GM12874 (cell line): ENCODE data around the gene COL28A1.

ENCODE experiments used
- TF ChIP-seq, protein P1 (sequence below): IDR thresholded peaks from 2 replicates; pipeline ENCODE4 v1.5.1; 2011; ENCODE audit warnings: low read depth, mild to moderate bottlenecking, control low read depth, low read length, moderate library complexity; ENCODE audit not compliant: insufficient read depth

The COL28A1 gene

DNA sequence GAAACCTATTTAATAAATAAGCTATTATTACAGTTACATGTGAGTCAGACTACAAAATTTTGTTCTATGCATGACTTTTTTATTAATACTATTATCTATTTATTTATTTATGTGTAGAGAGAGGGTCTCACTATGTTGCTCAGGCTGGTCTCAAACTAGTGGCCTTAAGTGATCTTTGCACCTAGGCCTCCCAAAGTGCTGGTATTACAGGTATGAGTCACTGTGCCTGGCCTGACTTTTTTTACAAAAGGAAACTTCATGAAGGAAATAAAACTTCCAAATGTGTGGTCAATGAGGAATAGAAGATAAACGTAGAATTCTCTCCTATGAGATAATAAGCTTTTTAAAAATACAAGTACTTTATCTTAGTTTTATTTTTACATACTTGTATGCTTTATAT, 19.0 kb downstream of the COL28A1 start:
- TF ChIP-seq, protein P1, sequence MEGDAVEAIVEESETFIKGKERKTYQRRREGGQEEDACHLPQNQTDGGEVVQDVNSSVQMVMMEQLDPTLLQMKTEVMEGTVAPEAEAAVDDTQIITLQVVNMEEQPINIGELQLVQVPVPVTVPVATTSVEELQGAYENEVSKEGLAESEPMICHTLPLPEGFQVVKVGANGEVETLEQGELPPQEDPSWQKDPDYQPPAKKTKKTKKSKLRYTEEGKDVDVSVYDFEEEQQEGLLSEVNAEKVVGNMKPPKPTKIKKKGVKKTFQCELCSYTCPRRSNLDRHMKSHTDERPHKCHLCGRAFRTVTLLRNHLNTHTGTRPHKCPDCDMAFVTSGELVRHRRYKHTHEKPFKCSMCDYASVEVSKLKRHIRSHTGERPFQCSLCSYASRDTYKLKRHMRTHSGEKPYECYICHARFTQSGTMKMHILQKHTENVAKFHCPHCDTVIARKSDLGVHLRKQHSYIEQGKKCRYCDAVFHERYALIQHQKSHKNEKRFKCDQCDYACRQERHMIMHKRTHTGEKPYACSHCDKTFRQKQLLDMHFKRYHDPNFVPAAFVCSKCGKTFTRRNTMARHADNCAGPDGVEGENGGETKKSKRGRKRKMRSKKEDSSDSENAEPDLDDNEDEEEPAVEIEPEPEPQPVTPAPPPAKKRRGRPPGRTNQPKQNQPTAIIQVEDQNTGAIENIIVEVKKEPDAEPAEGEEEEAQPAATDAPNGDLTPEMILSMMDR, result no peak

DNA sequence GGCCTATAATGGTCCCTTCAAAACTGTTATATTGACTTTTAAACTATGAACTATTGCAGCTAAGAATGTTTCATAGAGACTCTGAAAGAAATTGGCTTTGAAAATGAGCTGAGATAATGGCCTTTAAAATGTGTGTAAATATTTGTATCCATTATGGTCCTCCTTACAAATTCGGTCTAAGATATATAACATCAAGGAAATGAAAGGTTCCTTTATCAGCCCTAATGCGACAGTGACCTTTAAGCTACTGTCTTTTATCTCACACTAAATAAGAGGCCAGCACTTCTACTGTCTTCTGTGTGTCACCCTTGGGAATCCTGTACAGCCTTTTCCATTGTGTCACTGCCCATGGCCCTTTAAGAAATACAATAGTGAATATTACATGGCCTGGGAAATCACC, 19.5 kb downstream of the COL28A1 start:
- TF ChIP-seq, protein P1, result no peak

DNA sequence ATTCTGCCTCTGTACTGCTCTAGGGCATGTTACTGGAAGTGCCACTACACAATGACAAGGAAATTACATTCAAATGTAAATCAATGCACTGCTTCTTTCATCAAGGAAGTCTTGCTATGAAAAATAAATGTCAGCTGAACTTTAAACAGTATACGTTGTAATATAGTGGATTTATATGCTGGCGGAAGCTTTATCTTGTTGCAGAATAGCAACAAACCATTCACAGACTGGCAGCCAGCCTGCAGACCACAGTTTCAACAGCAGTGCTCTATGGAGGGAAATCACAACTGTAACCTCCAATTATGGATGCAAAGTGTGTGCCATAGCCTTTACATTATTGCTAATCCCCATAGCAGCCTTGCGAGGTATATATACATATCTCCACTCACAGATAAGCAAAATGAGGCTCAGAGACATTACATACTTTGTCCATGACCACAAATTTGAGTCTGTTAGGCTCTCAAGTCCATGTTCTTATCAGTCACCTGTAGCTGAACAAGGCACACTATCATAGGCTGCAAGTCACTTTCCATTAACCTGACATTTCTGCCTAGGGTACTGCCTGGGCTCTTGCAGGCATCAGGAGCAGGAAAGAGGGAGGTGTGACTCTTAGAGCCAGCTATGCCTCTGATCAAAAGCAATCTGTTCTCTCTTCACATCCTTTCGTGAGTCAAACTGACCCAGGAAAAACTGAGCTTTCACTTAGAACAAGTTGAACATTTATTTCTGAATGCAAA, 22.6 kb downstream of the COL28A1 start:
- TF ChIP-seq, protein P1, result no peak

DNA sequence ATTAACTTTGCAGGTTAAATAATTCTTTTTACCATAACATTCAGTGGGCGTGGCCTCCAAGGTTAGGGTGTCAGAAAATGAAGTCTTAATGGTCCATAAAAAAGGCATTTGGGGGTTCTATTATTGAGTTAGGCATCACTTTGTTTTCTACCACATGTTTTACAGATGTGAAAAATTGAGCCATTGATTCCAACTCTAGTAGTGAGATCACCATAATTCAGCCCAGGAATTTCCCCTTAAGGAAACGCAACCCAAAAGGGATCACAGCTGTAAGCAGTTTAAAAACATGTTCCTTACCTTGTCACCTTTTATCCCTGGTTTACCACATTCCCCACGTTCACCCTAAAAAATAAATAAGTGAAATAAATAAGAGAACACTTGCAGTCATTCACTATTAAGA, 24.9 kb downstream of the COL28A1 start:
- TF ChIP-seq, protein P1, result no peak

DNA sequence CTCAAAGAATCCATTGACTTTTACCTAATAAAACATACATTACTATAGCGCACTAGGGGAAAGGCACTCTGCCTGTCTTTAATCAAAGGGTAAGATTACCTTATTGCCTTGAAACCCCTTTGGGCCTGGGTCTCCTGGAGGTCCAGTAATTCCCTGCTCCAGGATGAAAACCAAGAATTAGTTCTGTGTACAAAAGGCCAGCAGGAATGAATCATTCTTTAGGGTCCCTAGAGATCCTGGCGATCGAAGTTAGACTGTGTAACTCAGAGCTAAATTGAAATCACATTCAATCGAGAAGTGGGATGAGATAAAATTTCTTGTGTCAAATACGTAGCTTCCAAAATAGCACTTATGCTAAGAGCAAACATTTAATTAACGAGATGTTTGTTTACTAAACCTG, 29.8 kb downstream of the COL28A1 start:
- TF ChIP-seq, protein P1, result no peak

DNA sequence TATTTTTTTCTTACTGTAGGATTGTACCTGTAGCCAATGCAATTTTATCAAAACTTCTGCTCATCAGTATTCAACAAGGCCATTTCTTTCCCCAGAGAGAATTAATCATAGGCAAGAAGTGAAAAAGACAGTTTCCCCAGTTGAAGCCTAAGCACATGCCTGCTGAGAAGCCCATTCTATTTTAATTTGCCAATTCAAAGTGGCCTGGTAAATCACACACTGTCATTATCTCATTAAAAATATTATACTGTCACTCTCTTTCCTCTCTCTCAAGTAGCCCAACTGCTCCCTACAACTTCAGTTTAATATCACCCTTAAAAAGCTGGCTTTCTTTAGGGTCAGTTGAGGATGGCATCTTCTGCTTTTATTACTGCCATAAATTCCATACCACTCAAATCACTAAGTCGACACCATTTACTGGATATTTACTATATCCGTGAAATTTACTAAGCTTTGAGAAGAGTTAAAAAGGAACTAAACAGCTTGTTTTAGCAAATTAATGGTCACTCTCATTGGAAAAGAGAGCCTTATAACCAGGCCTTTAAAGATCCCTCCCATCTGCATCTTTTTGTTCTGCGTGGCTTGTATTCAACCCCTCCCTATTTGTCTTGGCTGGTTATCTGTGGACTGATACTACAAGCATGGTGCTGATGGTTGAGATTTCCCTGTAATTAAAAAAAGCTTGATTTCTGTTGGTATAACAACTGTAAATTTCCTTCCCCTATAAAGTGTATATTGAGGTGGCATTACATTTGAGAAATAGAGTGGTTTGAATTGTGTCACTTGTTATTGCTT, 30.6 kb downstream of the COL28A1 start:
- TF ChIP-seq, protein P1, result no peak

DNA sequence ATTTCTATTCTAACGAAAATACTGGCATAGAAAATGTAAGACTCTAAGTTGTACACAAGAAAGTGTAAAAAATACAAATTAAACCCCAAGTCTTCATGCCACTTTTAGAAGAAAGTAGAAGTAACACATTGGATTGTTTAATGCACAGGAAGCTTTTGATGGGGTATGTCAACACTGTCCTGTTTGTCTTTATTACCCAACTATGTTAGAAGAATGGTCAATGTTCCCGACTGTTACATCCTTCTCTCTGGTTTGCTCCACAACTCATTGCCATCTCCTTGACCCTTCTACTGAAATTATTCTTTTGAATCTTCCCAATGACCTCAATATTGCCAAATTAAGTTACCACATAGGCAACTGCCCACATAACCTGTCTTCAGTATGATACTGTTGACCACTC, 35.8 kb downstream of the COL28A1 start:
- TF ChIP-seq, protein P1, result no peak
